ENCODE data around the gene SCT.

The SCT gene

GRCh38 chr11:626475-627307 is at the start of gene SCT:
SCT (minus strand) TSS chr11:627181; CDS start chr11:627143, 38 bp downstream.
- Histone ChIP-seq H3K4me1 (peaks cover 0 to 7% (median 3%) of the 10 kb centered on the region in 4 donors), H3K27ac (no peak within 1 kb of the TSS), H3K4me3 (no peak within 1 kb of the TSS), H3K27me3 (peaks cover 0 to 5% of the 10 kb centered on the region in 2 donors), H3K36me3 (peaks cover 0 to 31% (median 0%) of the 10 kb centered on the region in 3 donors), H3K9me3 (no peaks in the 10 kb centered on the region)
- no peak for TF ChIP-seq CTCF (IDR thresholded peaks at IDR 0.05)
- DNase-seq, result peak in 1 of 2 donors; percentile 64
- intact Hi-C loops (cut with DNase I; ENCODE audit: low total_unique reads), result no loop called here

- H3K4me1 ChIP-seq, result no peaks in the 10 kb centered on the region
- no peaks in the 10 kb centered on the region for H3K9me3 ChIP-seq
- intact Hi-C loops (cut with DNase I; ENCODE audit: low total_unique reads), result no loop called here
- no peak for TF ChIP-seq CTCF (IDR thresholded peaks at IDR 0.05)
- no peak for DNase-seq
- H3K27me3 ChIP-seq, result no peaks in the 10 kb centered on the region
- no peak overlapping the region for H3K27ac ChIP-seq
- H3K4me3 ChIP-seq, result no peak overlapping the region
- H3K36me3 ChIP-seq, result peaks cover 25 to 74% (median 46%) of the 10 kb centered on the region in 3 donors
Observed at GRCh38 chr11:674406-674805, 47.4 kb upstream of the SCT start.

- Histone ChIP-seq H3K36me3 (peaks cover 25 to 68% (median 43%) of the 10 kb centered on the region in 3 donors), H3K27ac (no peak overlapping the region), H3K27me3 (no peaks in the 10 kb centered on the region), H3K4me1 (no peaks in the 10 kb centered on the region), H3K4me3 (no peak overlapping the region), H3K9me3 (no peaks in the 10 kb centered on the region)
- intact Hi-C loops (cut with DNase I; ENCODE audit: low total_unique reads), result no loop called here
- no peak for TF ChIP-seq CTCF (IDR thresholded peaks at IDR 0.05)
- DNase-seq, result no peak
Observed at GRCh38 chr11:673866-674265, 46.9 kb upstream of the SCT start.

- no peak for TF ChIP-seq CTCF (IDR thresholded peaks at IDR 0.05)
- DNase-seq, result peak in 1 of 2 donors; percentile 35
- no peaks in the 10 kb centered on the region for H3K9me3 ChIP-seq
- H3K4me3 ChIP-seq, result no peak overlapping the region
- H3K27ac ChIP-seq, result no peak overlapping the region
- intact Hi-C loops (cut with DNase I; ENCODE audit: low total_unique reads), result no loop called here
- H3K27me3 ChIP-seq, result no peaks in the 10 kb centered on the region
- peaks cover 5 to 27% (median 19%) of the 10 kb centered on the region in 3 donors for H3K36me3 ChIP-seq
- peaks cover 0 to 9% (median 0%) of the 10 kb centered on the region in 4 donors for H3K4me1 ChIP-seq
Observed at GRCh38 chr11:665704-666281, 38.8 kb upstream of the SCT start.

- intact Hi-C loops (cut with DNase I; ENCODE audit: low total_unique reads), result no loop called here
- TF ChIP-seq CTCF (IDR thresholded peaks at IDR 0.05), result no peak
- H3K9me3 ChIP-seq, result no peaks in the 10 kb centered on the region
- DNase-seq, result no peak
- H3K4me3 ChIP-seq, result no peak overlapping the region
- H3K36me3 ChIP-seq, result peaks cover 5 to 33% (median 25%) of the 10 kb centered on the region in 3 donors
- no peaks in the 10 kb centered on the region for H3K27me3 ChIP-seq
- no peak overlapping the region for H3K27ac ChIP-seq
- peaks cover 0 to 9% (median 0%) of the 10 kb centered on the region in 4 donors for H3K4me1 ChIP-seq
Observed at GRCh38 chr11:665062-665703, 38.2 kb upstream of the SCT start.
